Heart left ventricle (tissue), 16 donors: ENCODE results near the gene DCLK1. TPM values are rescaled to one million over a fixed set of nuclear protein-coding genes. Genes with fewer than 3 reads are reported as not detected.
"Not testable (repeated sequence)": the region's sequence is repeated elsewhere in the genome, so short reads cannot be mapped to it uniquely, and the experiment has no call there.

Experiments used
- ATAC-seq, 4 donors: fragments of 200-7000 bp; cut with Tn5 transposase; one replicate each; pipeline ENCODE4 v1.9.1; 2020 to 2022; ENCODE audit warnings: moderate library complexity in 4 of 4, mild to moderate bottlenecking in 3 of 4, moderate number of reproducible peaks in 1 of 4
- DNase-seq, 5 donors: peaks; one replicate each; pipeline ENCODE4 v3.0.0-alpha.2; 2020
- H3K27ac ChIP-seq, 12 donors: fragments of 200-600 bp; sonication (generic) in 4 of 12; one replicate each; pipeline versions ENCODE4 v1.5.0 to v1.8.0; 2016 to 2022; ENCODE audit warnings: mild to moderate bottlenecking in 2 of 12
- H3K27me3 ChIP-seq, 9 donors: fragments of 200-600 bp; sonication (generic) in 2 of 9; one replicate each; pipeline versions ENCODE4 v1.5.1 to v1.8.0; 2016 to 2022; ENCODE audit warnings: mild to moderate bottlenecking in 3 of 9
- H3K36me3 ChIP-seq, 9 donors: fragments of 200-600 bp; sonication (generic) in 2 of 9; one replicate each; pipeline versions ENCODE4 v1.5.0 to v1.8.0; 2018 to 2022; ENCODE audit warnings: mild to moderate bottlenecking in 2 of 9
- H3K4me1 ChIP-seq, 12 donors: fragments of 200-600 bp; sonication (generic) in 4 of 12; one replicate each; pipeline versions ENCODE4 v1.5.0 to v1.8.0; 2016 to 2022; ENCODE audit warnings: mild to moderate bottlenecking in 3 of 12
- H3K4me3 ChIP-seq, 12 donors: fragments of 200-600 bp; sonication (generic) in 4 of 12; one replicate each; pipeline versions ENCODE4 v1.5.0 to v1.8.0; 2017 to 2022; ENCODE audit warnings: mild to moderate bottlenecking in 9 of 12, moderate library complexity in 4 of 12
- H3K9me3 ChIP-seq, 12 donors: fragments of 200-600 bp; sonication (generic) in 4 of 12; one replicate each; pipeline versions ENCODE4 v1.5.0 to v1.8.0; 2016 to 2022; ENCODE audit warnings: mild to moderate bottlenecking in 1 of 12
- POLR2A ChIP-seq, 2 donors: fragments of 450-650 bp; IDR thresholded peaks; one replicate each; pipeline ENCODE4 v1.6.1; 2017; ENCODE audit warnings: antibody characterized with exemption in 2 of 2, mild to moderate bottlenecking in 2 of 2, moderate library complexity in 2 of 2
- WGBS, 4 donors: extraction: QIAGEN DNeasy Blood & Tissue Kit in 2 of 4; methylation state at CpG; one replicate each; pipeline versions ENCODE4 v1.1.5 to v1.1.7; 2013 to 2018; 5-methylcytosine and 5-hydroxymethylcytosine counted together
- intact Hi-C, 10 donors: fragments of 100-400 bp; cut with DNase I; formaldehyde crosslinking; loops; one replicate each; pipeline versions ENCODE4 v1.11.1 to v1.14.2; 2022
- polyA plus RNA-seq, 2 donors: library from polyadenylated mRNA; stranded (reverse); fragments of 200-250 nt; gene quantifications; one replicate each; pipeline ENCODE4 v1.2.3, GENCODE V29; 2013
- total RNA-seq, 9 donors: library from RNA; depleted of rRNA in 2 of 9; stranded (reverse); fragments of >200 nt in 2 of 9; fragmentation: NEBNext Ultra II Directional in 3 of 9; extraction: Animal tissue kit (Norgen Biotek cat#: 25700) in 3 of 9; gene quantifications; one replicate each; pipeline versions ENCODE4 v1.1.0 to v1.2.4, GENCODE V29; 2016 to 2023
- TF ChIP-seq, protein P1 (sequence below), 12 donors: fragments of 200-600 bp; sonication (generic) in 4 of 12; IDR thresholded peaks; one replicate each; pipeline versions ENCODE4 v1.5.0 to v1.8.0; 2018 to 2022; ENCODE audit warnings: antibody characterized with exemption in 12 of 12, mild to moderate bottlenecking in 5 of 12
- donor health status: ischemic (EF 13 %, LVEDD 7.1; RV severe dilation, severe dysfunction).
- donor health status: healthy with polysubstance abuse.
- donor health status: DM: no; HTN: yes; CAD: no.
- donor health status: DM: no; HTN: no; CAD: no.
- donor health status: ischemic (EF 25% LVEDD 6.9; RV normal size, moderate dysfunction).
- donor health status: ischemic (EF 25% LVEDD 5.7; RV mildly dilated, moderate dysfunction).
- donor health status: healthy.
- donor health status: DM: yes; HTN: yes; CAD: no.
- donor health status: ischemic (EF 35%, LVEDD 5.7; RV mildly dilated, moderate dysfunction).
- donor health status: nonischemic (EF 11% LVEDD 7.7; RV severe dilation, severe dysfunction).
- donor health status: DM: yes; HTN: yes; CAD: no.
- donor health status: PGD.
- donor health status: ischemic (EF 29% LVEDD 5.4; RV normal size, mild dysfunction).
- donor health status: nonischemic (EF 23%, LVEDD 6.1; RV moderate dilation, normal function).

The DCLK1 gene
- total and polyA plus RNA-seq, 11 donors = 3.4 to 15.9 (median 11.2) TPM

GRCh38 chr13:36108342-36108741 lies 22.8 kb downstream of the DCLK1 start:
- DNase-seq = no peak
- Histone ChIP-seq H3K27ac (no peak overlapping the region), H3K4me1 (peaks cover 0 to 7% (median 0%) of the 10 kb centered on the region in 12 donors), H3K9me3 (no peaks in the 10 kb centered on the region), H3K4me3 (no peak overlapping the region), H3K36me3 (no peaks in the 10 kb centered on the region), H3K27me3 (no peaks in the 10 kb centered on the region)
- TF ChIP-seq POLR2A (IDR thresholded peaks at IDR 0.05) = no peak
- TF ChIP-seq, protein P1, sequence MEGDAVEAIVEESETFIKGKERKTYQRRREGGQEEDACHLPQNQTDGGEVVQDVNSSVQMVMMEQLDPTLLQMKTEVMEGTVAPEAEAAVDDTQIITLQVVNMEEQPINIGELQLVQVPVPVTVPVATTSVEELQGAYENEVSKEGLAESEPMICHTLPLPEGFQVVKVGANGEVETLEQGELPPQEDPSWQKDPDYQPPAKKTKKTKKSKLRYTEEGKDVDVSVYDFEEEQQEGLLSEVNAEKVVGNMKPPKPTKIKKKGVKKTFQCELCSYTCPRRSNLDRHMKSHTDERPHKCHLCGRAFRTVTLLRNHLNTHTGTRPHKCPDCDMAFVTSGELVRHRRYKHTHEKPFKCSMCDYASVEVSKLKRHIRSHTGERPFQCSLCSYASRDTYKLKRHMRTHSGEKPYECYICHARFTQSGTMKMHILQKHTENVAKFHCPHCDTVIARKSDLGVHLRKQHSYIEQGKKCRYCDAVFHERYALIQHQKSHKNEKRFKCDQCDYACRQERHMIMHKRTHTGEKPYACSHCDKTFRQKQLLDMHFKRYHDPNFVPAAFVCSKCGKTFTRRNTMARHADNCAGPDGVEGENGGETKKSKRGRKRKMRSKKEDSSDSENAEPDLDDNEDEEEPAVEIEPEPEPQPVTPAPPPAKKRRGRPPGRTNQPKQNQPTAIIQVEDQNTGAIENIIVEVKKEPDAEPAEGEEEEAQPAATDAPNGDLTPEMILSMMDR (IDR thresholded peaks at IDR 0.05) = no peak
- no peak for ATAC-seq
- intact Hi-C loops = no loop called here
- WGBS, 4 donors = 80 to 82% (median 81%) methylated on average over 7 of the region's 7 CpGs

DNA sequence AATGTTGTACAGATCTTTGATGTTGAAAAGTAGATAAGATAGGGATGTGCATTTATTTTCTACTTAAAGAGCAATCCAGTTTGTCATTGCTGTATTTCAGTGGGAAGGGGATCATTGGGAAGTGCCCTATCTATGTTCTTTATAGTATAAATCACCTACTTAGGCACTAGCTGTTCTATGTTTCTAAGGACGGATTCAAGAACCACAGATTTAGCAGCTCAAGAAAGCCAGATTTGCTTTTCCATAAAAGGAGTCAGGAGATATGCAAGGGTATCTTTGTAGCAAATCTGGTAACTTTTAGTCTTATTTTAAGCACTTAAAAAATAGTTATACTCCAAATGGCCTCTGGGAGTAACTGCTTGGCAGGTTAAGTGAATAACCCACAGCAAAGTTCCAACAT lies 23.7 kb downstream of the DCLK1 start:
- intact Hi-C loops = no loop called here
- Histone ChIP-seq H3K4me3 (no peak overlapping the region), H3K36me3 (no peaks in the 10 kb centered on the region), H3K27me3 (no peaks in the 10 kb centered on the region), H3K9me3 (no peaks in the 10 kb centered on the region), H3K27ac (no peak overlapping the region), H3K4me1 (peaks cover 0 to 7% (median 0%) of the 10 kb centered on the region in 12 donors)
- WGBS, 4 donors = 77 to 95% (median 82%) methylated on average over 1 of the region's 1 CpG
- DNase-seq = no peak
- ATAC-seq = no peak
- TF ChIP-seq POLR2A (IDR thresholded peaks at IDR 0.05) = no peak
- TF ChIP-seq, protein P1 (IDR thresholded peaks at IDR 0.05) = no peak

GRCh38 chr13:36105726-36106125 lies 25.5 kb downstream of the DCLK1 start:
- ATAC-seq = peak in 1 of 4 donors; percentile 31
- intact Hi-C loops = no loop called here
- Histone ChIP-seq H3K9me3 (no peaks in the 10 kb centered on the region), H3K4me3 (no peak overlapping the region), H3K27me3 (no peaks in the 10 kb centered on the region), H3K4me1 (peaks cover 0 to 7% (median 0%) of the 10 kb centered on the region in 12 donors), H3K27ac (no peak overlapping the region), H3K36me3 (no peaks in the 10 kb centered on the region)
- 46 to 65% (median 52%) methylated on average over 3 of the region's 3 CpGs for WGBS, 4 donors
- no peak for TF ChIP-seq POLR2A (IDR thresholded peaks at IDR 0.05)
- TF ChIP-seq, protein P1 (IDR thresholded peaks at IDR 0.05) = no peak
- no peak for DNase-seq

DNA sequence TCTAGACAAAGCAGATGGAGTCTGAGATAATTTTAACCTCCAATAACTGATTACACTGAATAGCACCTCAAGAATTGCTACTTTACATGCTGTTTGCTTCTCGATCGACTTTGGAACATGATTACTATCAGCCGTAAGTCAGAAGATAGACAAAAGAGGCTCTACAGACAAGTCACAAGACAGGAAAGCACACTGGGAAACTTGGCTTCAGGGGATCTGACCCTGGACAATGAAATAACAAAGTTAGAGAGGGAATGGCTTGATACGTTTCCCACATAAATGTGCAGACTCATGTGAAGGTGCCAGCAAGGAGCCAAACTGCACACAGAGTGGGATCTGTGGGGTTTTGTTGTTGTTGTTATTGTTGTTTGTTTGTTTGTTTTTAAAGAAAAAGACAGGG lies 28.5 kb downstream of the DCLK1 start:
- H3K4me3 ChIP-seq = no peak overlapping the region
- 73 to 85% (median 78%) methylated on average over 4 of the region's 4 CpGs for WGBS, 4 donors
- intact Hi-C loops = no loop called here
- H3K27ac ChIP-seq = no peak overlapping the region
- DNase-seq (no peak), ATAC-seq (no peak)
- H3K36me3 ChIP-seq = no peaks in the 10 kb centered on the region
- no peaks in the 10 kb centered on the region for H3K9me3 ChIP-seq
- H3K27me3 ChIP-seq = no peaks in the 10 kb centered on the region
- no peak for TF ChIP-seq POLR2A (IDR thresholded peaks at IDR 0.05)
- TF ChIP-seq, protein P1 (IDR thresholded peaks at IDR 0.05) = no peak
- peaks cover 0 to 7% (median 0%) of the 10 kb centered on the region in 12 donors for H3K4me1 ChIP-seq

DNA sequence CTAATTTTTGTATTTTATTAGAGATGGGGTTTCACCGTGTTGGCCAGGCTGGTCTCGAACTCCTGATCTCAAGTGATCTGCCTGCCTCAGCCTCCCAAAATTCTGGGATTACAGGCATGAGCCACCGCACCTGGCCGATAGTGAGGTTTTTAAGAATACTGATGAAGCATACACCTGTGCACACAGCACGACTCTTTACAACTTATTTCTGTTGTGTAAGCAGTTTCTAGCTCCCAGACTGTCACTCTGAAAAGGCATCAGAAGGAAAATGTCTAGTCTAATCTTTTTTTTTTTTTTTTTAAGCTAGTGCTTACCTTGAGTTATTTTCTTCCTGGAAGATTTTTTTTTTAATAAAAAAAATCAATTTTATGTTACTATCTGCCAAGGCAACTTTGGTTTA lies 29.3 kb downstream of the DCLK1 start:
- ATAC-seq, H3K4me1 ChIP-seq, H3K27me3 ChIP-seq, H3K4me3 ChIP-seq, H3K27ac ChIP-seq, DNase-seq, intact Hi-C loops, H3K36me3 ChIP-seq, H3K9me3 ChIP-seq: not testable (repeated sequence)
- 90 to 96% (median 95%) methylated on average over 5 of the region's 5 CpGs for WGBS, 4 donors
